ENCODE measurements around the gene PRKCG.

PRKCG gene

DNA sequence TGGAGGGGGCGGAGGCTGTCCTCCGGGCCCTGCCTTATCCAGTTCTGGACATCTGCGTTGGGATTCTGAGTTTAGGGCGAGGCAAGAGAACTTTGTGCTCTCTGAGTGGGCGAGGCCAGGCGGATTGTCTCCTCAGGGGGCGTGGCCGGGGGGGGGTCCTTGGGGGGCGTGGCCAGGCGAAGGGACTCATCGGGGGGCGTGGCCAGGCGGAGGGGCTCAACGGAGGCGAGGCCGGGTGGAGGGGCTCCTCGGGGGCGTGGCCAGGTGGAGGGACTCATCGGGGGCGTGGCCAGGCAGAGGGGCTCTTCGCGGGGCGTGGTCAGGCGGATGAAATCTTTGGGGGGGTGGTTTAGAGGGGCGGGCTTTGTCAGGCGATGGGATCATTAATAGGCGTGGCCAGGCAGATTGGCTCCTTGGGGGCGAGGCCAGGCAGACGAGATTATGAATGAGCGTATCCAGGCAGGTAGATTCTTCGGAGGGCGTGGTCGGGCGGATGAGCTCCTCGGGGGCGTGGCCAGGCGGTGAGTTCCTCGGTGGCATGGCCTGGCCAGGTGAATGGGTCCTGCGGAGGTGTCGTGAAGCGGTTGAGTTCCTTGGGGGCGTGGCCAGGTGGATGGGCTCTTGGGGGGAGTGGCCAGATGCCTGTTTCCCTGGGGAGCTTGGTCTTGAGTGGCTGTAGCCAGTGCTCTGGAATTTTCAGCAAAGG lies 16.8 kb downstream of the PRKCG start:
- no peak for DNase-seq (ENCODE audit: low read depth)
- TF ChIP-seq, protein P1, sequence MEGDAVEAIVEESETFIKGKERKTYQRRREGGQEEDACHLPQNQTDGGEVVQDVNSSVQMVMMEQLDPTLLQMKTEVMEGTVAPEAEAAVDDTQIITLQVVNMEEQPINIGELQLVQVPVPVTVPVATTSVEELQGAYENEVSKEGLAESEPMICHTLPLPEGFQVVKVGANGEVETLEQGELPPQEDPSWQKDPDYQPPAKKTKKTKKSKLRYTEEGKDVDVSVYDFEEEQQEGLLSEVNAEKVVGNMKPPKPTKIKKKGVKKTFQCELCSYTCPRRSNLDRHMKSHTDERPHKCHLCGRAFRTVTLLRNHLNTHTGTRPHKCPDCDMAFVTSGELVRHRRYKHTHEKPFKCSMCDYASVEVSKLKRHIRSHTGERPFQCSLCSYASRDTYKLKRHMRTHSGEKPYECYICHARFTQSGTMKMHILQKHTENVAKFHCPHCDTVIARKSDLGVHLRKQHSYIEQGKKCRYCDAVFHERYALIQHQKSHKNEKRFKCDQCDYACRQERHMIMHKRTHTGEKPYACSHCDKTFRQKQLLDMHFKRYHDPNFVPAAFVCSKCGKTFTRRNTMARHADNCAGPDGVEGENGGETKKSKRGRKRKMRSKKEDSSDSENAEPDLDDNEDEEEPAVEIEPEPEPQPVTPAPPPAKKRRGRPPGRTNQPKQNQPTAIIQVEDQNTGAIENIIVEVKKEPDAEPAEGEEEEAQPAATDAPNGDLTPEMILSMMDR (conservative IDR thresholded peaks at IDR 0.05; ENCODE audit: control insufficient read depth, insufficient read depth, low read depth, low read length), result no peak
- H3K4me3 ChIP-seq (ENCODE audit: control insufficient read depth, low read depth, low read length), result no peak overlapping the region

DNA sequence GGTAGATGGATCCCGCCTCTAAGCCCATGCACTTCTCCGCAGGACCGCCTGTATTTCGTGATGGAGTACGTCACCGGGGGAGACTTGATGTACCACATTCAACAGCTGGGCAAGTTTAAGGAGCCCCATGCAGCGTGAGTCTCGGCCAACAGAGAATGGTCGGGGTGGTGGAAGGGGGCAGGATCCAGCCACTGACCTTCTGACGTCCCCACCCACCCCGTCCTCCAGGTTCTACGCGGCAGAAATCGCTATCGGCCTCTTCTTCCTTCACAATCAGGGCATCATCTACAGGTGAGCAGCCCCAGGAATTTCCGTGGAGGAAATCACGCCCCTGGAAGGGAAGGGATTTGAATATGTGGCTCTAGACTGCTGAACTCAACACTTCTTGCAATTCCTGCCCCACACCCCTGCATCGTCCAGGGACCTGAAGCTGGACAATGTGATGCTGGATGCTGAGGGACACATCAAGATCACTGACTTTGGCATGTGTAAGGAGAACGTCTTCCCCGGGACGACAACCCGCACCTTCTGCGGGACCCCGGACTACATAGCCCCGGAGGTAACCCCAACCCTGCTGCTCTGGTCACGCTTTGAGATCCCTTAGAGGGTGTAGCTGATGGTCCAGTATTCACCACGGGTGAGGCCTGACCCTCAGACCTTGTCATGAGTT lies 18.3 kb downstream of the PRKCG start:
- no peak overlapping the region for H3K4me3 ChIP-seq (ENCODE audit: control insufficient read depth, low read depth, low read length)
- TF ChIP-seq, protein P1 (conservative IDR thresholded peaks at IDR 0.05; ENCODE audit: control insufficient read depth, insufficient read depth, low read depth, low read length), result no peak
- DNase-seq (ENCODE audit: low read depth), result no peak

DNA sequence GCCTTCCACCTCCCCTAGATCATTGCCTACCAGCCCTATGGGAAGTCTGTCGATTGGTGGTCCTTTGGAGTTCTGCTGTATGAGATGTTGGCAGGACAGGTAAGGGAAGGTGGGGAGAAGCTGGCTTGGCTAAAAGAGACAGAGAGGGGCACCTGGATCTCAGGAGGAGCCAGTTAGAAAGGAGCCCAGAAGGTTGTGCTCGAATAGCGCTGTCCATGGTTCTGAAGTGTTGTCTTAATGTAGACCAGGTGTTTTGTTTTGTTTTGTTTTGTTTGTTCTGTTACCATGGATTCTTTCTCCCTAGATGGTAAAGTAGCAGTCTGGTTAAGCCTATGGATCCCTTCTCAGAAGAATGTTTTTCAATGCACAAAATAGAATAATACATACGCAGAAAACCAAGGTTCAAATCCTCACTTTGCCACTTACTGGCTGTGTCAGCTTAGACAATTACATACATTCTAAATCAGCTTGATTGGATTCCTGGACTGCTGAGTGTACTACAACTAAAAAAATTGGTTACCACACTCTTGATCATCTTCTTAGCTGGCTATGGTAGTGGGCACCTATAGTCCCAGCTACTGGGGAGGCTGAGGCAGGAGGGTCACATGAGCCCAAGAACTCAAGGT lies 21.2 kb downstream of the PRKCG start:
- DNase-seq (ENCODE audit: low read depth), result peak; percentile 50
- TF ChIP-seq, protein P1 (conservative IDR thresholded peaks at IDR 0.05; ENCODE audit: control insufficient read depth, insufficient read depth, low read depth, low read length), result no peak
- no peak overlapping the region for H3K4me3 ChIP-seq (ENCODE audit: control insufficient read depth, low read depth, low read length)

DNA sequence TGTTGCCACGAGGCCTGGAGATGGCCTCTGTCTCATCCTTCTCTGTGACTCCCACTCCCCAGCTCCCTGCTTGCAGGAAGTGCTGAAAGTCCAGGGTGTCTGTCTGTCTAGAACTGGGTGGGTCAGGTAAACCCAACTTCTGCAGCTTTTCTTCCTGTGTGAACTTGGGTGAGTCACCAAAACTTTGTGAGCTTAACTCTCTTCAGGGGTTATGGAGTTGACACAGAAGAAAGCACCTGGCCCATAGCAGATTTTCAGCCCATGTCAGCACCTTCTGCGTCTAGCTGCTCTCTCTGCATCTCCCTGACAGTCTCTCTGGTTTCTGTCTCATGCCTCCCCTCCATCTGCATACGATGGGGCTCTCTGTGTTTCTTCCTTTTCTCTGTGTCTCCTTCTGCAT lies 22.9 kb downstream of the PRKCG start:
- H3K4me3 ChIP-seq (ENCODE audit: control insufficient read depth, low read depth, low read length), result no peak overlapping the region
- no peak for DNase-seq (ENCODE audit: low read depth)
- TF ChIP-seq, protein P1 (conservative IDR thresholded peaks at IDR 0.05; ENCODE audit: control insufficient read depth, insufficient read depth, low read depth, low read length), result no peak

DNA sequence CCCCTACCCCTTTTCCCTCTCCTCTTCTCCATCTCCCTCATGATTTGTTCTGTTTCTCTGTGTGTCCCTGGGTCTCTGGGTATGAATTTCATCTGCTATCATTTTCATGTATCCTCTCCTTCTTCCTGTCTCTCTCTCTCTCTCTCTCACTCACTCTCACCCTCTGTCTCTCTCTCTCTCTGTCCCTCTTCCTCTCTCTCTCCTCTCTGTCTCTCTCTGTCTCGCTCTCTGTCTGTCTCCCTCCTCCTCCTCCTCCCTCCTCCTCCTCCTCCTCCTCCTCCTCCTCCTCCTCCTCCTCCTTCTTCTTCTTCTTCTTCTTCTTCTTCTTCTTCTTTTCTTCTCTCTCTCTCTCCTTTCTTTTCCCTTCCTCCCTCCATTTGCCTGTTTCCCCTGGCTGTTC lies 23.8 kb downstream of the PRKCG start:
- no peak for DNase-seq (ENCODE audit: low read depth)
- TF ChIP-seq, protein P1 (conservative IDR thresholded peaks at IDR 0.05; ENCODE audit: control insufficient read depth, insufficient read depth, low read depth, low read length), result no peak
- H3K4me3 ChIP-seq (ENCODE audit: control insufficient read depth, low read depth, low read length), result no peak overlapping the region

DNA sequence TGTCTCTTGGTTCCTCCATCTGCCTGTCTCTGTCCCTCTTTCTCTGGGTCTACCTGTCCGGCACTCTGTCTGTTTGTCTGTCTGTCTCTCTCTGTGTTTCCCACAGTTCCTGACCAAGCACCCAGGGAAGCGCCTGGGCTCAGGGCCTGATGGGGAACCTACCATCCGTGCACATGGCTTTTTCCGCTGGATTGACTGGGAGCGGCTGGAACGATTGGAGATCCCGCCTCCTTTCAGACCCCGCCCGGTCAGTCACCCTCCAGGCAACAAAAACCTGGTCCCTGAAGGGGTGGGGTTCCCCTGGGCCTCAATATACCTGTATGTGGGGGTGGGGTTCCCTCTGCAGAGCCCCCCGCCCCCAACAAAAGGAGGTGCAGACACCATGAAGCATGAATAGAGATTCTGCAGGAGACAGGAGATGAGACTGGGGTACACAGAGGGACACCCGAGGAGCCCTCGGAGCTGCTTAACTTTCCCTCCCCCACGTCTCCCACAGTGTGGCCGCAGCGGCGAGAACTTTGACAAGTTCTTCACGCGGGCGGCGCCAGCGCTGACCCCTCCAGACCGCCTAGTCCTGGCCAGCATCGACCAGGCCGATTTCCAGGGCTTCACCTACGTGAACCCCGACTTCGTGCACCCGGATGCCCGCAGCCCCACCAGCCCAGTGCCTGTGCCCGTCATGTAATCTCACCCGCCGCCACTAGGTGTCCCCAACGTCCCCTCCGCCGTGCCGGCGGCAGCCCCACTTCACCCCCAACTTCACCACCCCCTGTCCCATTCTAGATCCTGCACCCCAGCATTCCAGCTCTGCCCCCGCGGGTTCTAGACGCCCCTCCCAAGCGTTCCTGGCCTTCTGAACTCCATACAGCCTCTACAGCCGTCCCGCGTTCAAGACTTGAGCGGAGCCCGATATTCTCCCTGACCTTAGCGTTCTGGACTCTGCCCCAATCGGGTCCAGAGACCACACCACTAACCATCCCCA lies 24.5 kb downstream of the PRKCG start:
- DNase-seq (ENCODE audit: low read depth), result peak; percentile 10
- H3K4me3 ChIP-seq (ENCODE audit: control insufficient read depth, low read depth, low read length), result no peak overlapping the region
- TF ChIP-seq, protein P1 (conservative IDR thresholded peaks at IDR 0.05; ENCODE audit: control insufficient read depth, insufficient read depth, low read depth, low read length), result peak; percentile 74
